OCI-LY1 (cell line): ENCODE results near the gene TRO.

Experiments used
- CTCF ChIP-seq: fragments of 200-600 bp; sonication (generic), shearing (Covaris generic); IDR thresholded peaks from 2 replicates; pipeline ENCODE4 v1.5.1; 2017; ENCODE audit warnings: mild to moderate bottlenecking, antibody characterized with exemption, low read length, moderate library complexity, mixed read lengths
- EZH2 ChIP-seq: fragments of 200-600 bp; sonication (generic), shearing (Covaris generic); IDR thresholded peaks from 2 replicates; pipeline ENCODE4 v1.8.0; 2017; ENCODE audit warnings: borderline replicate concordance, mixed run types, mild to moderate bottlenecking, antibody characterized with exemption, low read length, moderate library complexity, mixed read lengths

DNA sequence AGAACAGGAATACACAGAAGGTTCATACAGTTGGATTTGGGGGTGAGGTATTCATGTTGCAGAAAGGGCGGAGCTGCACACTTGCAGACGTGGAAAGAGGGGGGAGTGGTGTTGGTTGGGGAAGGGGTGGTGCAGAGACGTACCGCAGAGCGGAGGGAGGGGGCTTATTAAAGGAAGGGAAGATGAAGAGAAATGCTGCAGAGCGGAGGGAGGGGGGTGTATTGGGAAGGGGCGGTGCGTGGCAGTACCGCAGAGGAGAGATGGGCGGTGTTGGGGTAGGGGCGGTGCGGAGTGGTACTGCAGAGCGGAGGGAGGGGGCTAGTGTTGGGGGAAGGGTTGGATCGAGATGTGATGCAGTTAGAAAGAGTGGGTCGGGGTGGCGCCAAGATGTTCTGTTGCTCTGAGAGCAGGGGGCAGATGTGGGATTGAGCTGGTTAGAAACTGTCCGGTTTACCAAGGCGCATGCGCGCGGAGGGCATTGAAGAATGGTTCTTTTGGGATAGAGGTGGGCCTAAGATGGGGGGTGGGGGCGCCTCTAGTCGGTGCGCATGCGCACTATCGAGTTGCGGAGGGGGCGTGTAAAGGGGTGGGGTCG lies 900 bp downstream of the TRO start:
- TF ChIP-seq CTCF = no peak
- no peak for TF ChIP-seq EZH2
